NCI-H1417 (cell line): Measurements from ENCODE around the gene ZBTB1.
"Not testable (repeated sequence)": the region's sequence is repeated elsewhere in the genome, so short reads cannot be mapped to it uniquely, and the experiment has no call there.

Experiments
- DNase-seq, 3 experiments: peaks; one replicate each; lab custom pipeline; 2025; lab: John Stamatoyannopoulos, UW

The ZBTB1 gene

GRCh38 chr14:64496764-64497163, 7.8 kb upstream of the ZBTB1 start:
- no peak for DNase-seq

GRCh38 chr14:64500088-64500487, 4.5 kb upstream of the ZBTB1 start:
- DNase-seq = no peak

GRCh38 chr14:64501411-64502171, 3.0 kb upstream of the ZBTB1 start:
- DNase-seq = peak in 2 of 3 experiments; percentile 33 to 86

GRCh38 chr14:64502456-64502855, 2.1 kb upstream of the ZBTB1 start:
- DNase-seq = peak; percentile 45 to 60 (median 48)

- DNase-seq = peak; percentile 48 to 63 (median 60)
Measured at GRCh38 chr14:64502887-64503433, 1.6 kb upstream of the ZBTB1 start.

- peak; percentile 88 to 92 (median 89) for DNase-seq
Measured at GRCh38 chr14:64503434-64504309, 898 bp upstream of the ZBTB1 start, which contains the start of gene ZBTB25. TSS of gene ZBTB25 (minus strand) at chr14:64503838. CDS start at chr14:64490533, 13,305 bp downstream.

GRCh38 chr14:64504897-64505794, 576 bp downstream of the ZBTB1 start:
- peak; percentile 81 to 94 (median 84) for DNase-seq

- no peak for DNase-seq
Measured at GRCh38 chr14:64506721-64507120, 2.2 kb downstream of the ZBTB1 start.

GRCh38 chr14:64507376-64508156, 3.0 kb downstream of the ZBTB1 start:
- DNase-seq = peak in 1 of 3 experiments; percentile 9

- DNase-seq = no peak
Measured at GRCh38 chr14:64508215-64508776, 3.7 kb downstream of the ZBTB1 start.

- no peak for DNase-seq
Measured at GRCh38 chr14:64509036-64509435, 4.5 kb downstream of the ZBTB1 start.

- peak; percentile 32 to 88 (median 67) for DNase-seq
Measured at GRCh38 chr14:64510825-64511671, 6.5 kb downstream of the ZBTB1 start.

GRCh38 chr14:64513271-64513670, 8.7 kb downstream of the ZBTB1 start:
- DNase-seq = no peak

GRCh38 chr14:64515053-64515452, 10.5 kb downstream of the ZBTB1 start:
- no peak for DNase-seq

- DNase-seq = no peak
Measured at GRCh38 chr14:64516969-64517368, 12.4 kb downstream of the ZBTB1 start.

- not testable (repeated sequence) for DNase-seq
Measured at GRCh38 chr14:64517667-64518066, 13.1 kb downstream of the ZBTB1 start.

- DNase-seq = no peak
Measured at GRCh38 chr14:64518229-64518628, 13.7 kb downstream of the ZBTB1 start.

- DNase-seq = no peak
Measured at GRCh38 chr14:64520699-64521098, 16.1 kb downstream of the ZBTB1 start.

GRCh38 chr14:64522591-64523355, 18.2 kb downstream of the ZBTB1 start:
- no peak for DNase-seq
